Measurements from ENCODE around the gene SWAP70.

Gene SWAP70

GRCh38 chr11:9799886-9800285 is 136.0 kb downstream of the SWAP70 start:
- Histone ChIP-seq H3K27me3 (ENCODE audit: control insufficient read depth in 1 of 2, insufficient read depth in 2 of 2, low read length in 2 of 2) (no peaks in the 10 kb centered on the region), H3K4me3 (ENCODE audit: low read depth in 1 of 2, low read length in 2 of 2) (no peak overlapping the region)

GRCh38 chr11:9802291-9802861 is 138.5 kb downstream of the SWAP70 start:
- H3K9ac ChIP-seq (ENCODE audit: low read depth in 1 of 2, low read length in 2 of 2), result no peak overlapping the region
- H3K36me3 ChIP-seq (ENCODE audit: control insufficient read depth in 1 of 2, insufficient read depth in 2 of 2, low read length in 2 of 2), result peaks cover 5% of the 10 kb centered on the region in 2 donors
- H3K4me3 ChIP-seq (ENCODE audit: low read depth in 1 of 2, low read length in 2 of 2), result no peak overlapping the region
- H3K4me1 ChIP-seq (ENCODE audit: control insufficient read depth in 1 of 2, insufficient read depth in 2 of 2, low read length in 2 of 2), result no peaks in the 10 kb centered on the region
- H3K9me3 ChIP-seq (ENCODE audit: control insufficient read depth in 1 of 2, low read length in 2 of 2), result no peaks in the 10 kb centered on the region
- H3K27me3 ChIP-seq (ENCODE audit: control insufficient read depth in 1 of 2, insufficient read depth in 2 of 2, low read length in 2 of 2), result no peaks in the 10 kb centered on the region
- H3K27ac ChIP-seq (ENCODE audit: low read depth, low read length), result no peak overlapping the region

More at GRCh38 chr11:9799886-9800285, 136.0 kb downstream of the SWAP70 start:
- Histone ChIP-seq H3K27ac (ENCODE audit: low read depth, low read length) (no peak overlapping the region), H3K4me1 (ENCODE audit: control insufficient read depth in 1 of 2, insufficient read depth in 2 of 2, low read length in 2 of 2) (no peaks in the 10 kb centered on the region), H3K9me3 (ENCODE audit: control insufficient read depth in 1 of 2, low read length in 2 of 2) (no peaks in the 10 kb centered on the region), H3K36me3 (ENCODE audit: control insufficient read depth in 1 of 2, insufficient read depth in 2 of 2, low read length in 2 of 2) (no peaks in the 10 kb centered on the region), H3K9ac (ENCODE audit: low read depth in 1 of 2, low read length in 2 of 2) (no peak overlapping the region)

Data from duodenal mucosa (tissue), 2 donors.